Measurements from ENCODE around the gene DCTN1. TPM values are rescaled to one million over a fixed set of nuclear protein-coding genes. Genes with fewer than 3 reads are reported as not detected.

DCTN1 gene
- total RNA-seq, 2 donors from 2014 or later = 68.9 to 71.4 TPM

DNA sequence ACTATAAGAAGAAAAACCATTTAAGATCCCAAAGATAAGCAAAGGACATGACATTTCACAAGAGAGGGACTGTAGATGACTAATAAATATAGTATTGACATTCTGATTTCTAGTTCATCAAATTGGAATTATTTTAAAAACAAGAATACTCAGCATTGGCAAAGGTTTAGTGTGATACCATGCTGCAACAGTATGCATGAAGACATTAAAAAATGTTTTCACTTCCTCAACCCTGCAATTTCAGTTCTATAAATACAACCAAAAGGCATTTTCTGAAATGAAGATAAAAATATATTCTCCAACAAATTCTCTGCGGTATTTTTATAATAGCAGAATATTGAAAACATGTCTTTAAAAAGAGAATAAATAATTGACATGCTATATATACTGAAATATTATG, 39.2 kb upstream of the DCTN1 start:
- DNase-seq (no peak), ATAC-seq (replicated peaks in 1 of 2) (no peak)
- H3K4me3 Mint-ChIP-seq = no peak overlapping the region
- no peaks in the 10 kb centered on the region for H3K9me3 Mint-ChIP-seq
- no peaks in the 10 kb centered on the region for H3K27me3 Mint-ChIP-seq (ENCODE audit: low read depth)
- H3K36me3 Mint-ChIP-seq (ENCODE audit: insufficient read depth in 2 of 2) = peaks cover 0 to 2% of the 10 kb centered on the region in 2 donors
- H3K27ac Mint-ChIP-seq = no peak overlapping the region
- H3K4me1 Mint-ChIP-seq (ENCODE audit: low read depth) = peaks cover 53% of the 10 kb centered on the region

DNA sequence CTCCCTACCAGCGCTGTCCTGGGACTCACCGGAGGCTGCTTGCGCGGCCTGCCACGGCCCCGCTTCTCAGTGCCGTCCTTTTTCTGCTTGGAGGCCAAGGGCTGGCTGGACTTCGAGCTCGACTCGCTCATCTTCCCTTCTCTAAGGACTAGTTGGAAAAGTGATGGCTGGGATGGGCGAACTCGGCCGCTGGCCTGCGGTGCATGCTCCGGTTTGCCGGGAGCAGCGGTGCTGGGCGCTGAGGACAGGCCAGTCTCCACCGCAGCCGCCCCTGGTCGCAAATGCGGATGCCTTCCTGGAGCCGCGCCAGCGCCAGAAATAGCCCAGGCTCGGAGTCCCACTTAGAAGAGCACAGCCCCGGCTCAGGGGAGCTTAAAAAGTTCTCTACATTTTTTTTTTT, 38.2 kb upstream of the DCTN1 start:
- DNase-seq = no peak
- H3K9me3 Mint-ChIP-seq = no peaks in the 10 kb centered on the region
- no peaks in the 10 kb centered on the region for H3K27me3 Mint-ChIP-seq (ENCODE audit: low read depth)
- peaks cover 0 to 2% of the 10 kb centered on the region in 2 donors for H3K36me3 Mint-ChIP-seq (ENCODE audit: insufficient read depth in 2 of 2)
- H3K4me1 Mint-ChIP-seq (ENCODE audit: low read depth) = peaks cover 48% of the 10 kb centered on the region
- H3K27ac Mint-ChIP-seq = no peak overlapping the region
- no peak for ATAC-seq (replicated peaks in 1 of 2)
- H3K4me3 Mint-ChIP-seq = no peak overlapping the region

DNA sequence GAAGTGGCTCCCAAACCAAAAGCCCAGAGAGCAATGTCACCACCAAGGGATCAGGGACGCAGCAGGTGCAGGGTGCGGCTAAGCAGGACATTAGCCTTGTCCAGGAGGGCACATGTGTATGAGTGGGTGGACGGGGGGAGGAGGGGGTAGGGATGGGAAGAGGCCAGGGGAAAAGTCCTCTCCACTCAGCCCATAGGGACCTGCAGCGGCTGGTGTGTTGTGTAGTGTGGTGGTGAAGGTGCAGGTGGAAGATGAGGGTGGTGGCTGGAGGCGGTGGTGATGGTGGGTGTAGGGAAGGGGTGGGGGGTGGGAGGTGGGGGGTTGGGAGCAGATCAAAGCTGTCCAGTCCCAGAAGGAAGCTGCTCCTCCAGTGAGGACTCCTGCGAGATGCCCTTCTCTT, 37.7 kb upstream of the DCTN1 start:
- Mint-ChIP-seq H3K9me3 (no peaks in the 10 kb centered on the region), H3K27me3 (ENCODE audit: low read depth) (no peaks in the 10 kb centered on the region), H3K4me1 (ENCODE audit: low read depth) (peaks cover 43% of the 10 kb centered on the region), H3K4me3 (no peak overlapping the region), H3K27ac (no peak overlapping the region), H3K36me3 (ENCODE audit: insufficient read depth in 2 of 2) (no peaks in the 10 kb centered on the region)
- no peak for DNase-seq
- no peak for ATAC-seq (replicated peaks in 1 of 2)

DNA sequence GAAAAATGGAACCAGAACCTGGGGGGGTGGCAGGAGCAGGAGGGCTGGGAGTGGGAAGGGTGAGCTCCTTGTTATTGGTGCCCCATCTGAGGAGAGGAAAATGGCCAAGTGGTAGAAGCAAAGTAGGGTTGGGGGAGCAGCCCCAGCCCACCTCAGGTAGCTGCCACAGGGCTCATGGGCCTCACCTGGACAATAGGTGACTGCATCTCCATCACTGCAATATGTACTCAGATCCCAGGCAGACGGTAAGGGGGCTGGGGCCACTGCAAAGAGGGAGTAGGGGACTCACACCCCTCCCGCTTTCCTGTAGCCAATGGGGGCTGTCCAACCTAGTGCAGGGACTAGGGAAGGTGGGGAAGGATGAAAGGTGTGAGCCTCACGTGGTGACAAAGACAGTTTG, 37.1 kb upstream of the DCTN1 start:
- no peak for ATAC-seq (replicated peaks in 1 of 2)
- no peak overlapping the region for H3K4me3 Mint-ChIP-seq
- DNase-seq = no peak

DNA sequence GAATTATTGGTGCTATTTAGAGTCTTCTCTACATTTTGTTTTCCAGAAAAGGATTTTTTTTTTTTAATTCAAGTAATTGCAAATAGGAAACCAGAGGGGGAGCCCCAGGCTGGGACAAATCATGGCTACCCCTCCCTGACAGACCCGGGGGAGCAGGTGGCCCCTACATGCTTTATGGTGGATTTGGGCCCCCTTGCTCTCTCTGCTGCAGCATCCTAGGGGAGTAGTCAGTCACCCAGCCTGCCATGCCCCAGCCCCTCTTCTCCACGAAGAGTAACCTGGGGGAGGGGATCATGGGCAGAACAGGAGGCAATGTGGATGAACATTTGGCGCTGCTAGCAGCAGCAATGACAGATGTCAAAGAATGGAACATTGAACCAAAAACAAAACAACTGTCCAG, 36.7 kb upstream of the DCTN1 start:
- Mint-ChIP-seq H3K4me3 (no peak overlapping the region), H3K9me3 (no peaks in the 10 kb centered on the region), H3K36me3 (ENCODE audit: insufficient read depth in 2 of 2) (no peaks in the 10 kb centered on the region), H3K27me3 (ENCODE audit: low read depth) (no peaks in the 10 kb centered on the region), H3K27ac (no peak overlapping the region), H3K4me1 (ENCODE audit: low read depth) (peaks cover 34% of the 10 kb centered on the region)
- no peak for DNase-seq
- ATAC-seq (replicated peaks in 1 of 2) = no peak

More for the DNA sequence above, 37.1 kb upstream of the DCTN1 start:
- no peaks in the 10 kb centered on the region for H3K9me3 Mint-ChIP-seq
- H3K4me1 Mint-ChIP-seq (ENCODE audit: low read depth) = peaks cover 37% of the 10 kb centered on the region
- no peak overlapping the region for H3K27ac Mint-ChIP-seq
- H3K36me3 Mint-ChIP-seq (ENCODE audit: insufficient read depth in 2 of 2) = no peaks in the 10 kb centered on the region
- H3K27me3 Mint-ChIP-seq (ENCODE audit: low read depth) = no peaks in the 10 kb centered on the region

DNA sequence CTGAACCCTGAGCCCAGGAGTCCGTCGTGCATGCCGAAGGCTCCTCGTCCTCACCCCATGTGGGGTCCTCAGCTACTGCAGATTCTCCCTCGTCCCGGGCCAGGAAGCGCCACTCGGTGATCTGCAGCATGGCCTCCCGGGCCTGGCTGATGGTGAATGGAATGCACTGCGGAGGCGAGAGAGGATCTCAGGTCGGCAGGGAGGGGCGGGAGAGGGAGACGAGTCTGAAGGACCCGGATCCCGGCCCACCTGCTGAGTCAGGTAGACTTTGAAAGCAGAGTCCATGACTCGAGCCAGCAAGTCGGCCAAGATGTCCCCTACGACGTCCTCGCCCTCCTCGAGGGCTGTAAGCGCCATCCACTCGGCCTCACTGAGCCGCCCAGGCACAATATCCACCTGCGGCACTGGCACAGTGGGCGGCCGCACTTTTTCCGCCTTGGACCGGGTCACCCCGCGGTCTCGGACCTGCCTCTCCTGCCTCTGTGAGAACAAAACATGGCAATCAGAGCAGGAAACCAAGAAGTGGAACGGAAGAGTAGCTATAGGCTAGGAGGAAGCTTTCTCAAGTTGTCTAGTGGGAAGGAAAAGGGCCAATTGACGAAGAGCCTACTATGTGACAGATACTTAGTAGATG, 35.8 kb upstream of the DCTN1 start:
- H3K4me3 Mint-ChIP-seq = peak overlapping the region; percentile 15 to 80
- H3K27ac Mint-ChIP-seq = no peak overlapping the region
- H3K27me3 Mint-ChIP-seq (ENCODE audit: low read depth) = no peaks in the 10 kb centered on the region
- DNase-seq (no peak), ATAC-seq (replicated peaks in 1 of 2) (peak in 1 of 2 donors; percentile 7)
- H3K4me1 Mint-ChIP-seq (ENCODE audit: low read depth) = peaks cover 28% of the 10 kb centered on the region
- no peaks in the 10 kb centered on the region for H3K36me3 Mint-ChIP-seq (ENCODE audit: insufficient read depth in 2 of 2)
- H3K9me3 Mint-ChIP-seq = no peaks in the 10 kb centered on the region

DNA sequence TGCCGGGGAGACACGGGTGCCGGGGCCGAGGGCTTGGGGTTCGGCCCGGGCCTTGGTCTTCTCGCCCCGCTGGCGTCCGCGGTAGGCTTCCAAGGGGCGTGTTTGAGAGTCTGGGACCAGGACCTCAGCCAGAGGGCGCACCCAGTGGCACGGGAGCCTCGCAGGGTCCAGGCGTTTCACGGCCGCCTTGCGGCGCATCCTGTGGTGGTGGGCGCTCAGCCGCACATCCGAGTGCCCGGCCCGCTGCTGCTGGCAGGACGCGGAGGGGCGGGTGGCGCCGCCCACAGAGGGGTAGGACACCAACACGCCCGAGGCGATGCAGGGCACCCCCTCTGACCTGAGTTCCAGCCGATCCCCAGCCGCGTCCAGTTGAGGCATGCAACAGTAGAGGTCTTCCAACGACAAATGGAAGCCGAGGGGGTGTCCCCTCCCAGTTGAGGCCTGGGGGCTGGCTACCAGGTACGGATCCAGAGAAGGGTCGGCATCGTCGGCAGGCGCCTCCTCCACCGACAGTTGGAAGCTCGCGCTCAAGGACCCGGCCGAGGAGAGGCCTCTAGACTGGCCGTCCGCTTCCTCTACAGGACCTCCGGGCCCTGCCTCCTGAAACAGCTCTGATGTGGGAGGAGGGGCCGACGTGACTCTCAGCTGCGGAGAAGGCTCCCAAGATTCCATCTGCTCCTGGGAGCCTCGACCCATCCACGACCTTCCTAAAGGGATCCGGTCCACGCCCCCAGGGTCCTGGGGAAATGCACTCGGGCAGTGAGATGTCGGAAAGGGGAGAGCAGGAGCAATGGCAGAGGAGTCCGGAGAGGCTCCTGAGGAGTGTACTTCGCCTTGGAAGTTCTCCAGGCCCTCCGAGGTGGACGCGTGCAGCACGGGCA, 35.0 kb upstream of the DCTN1 start:
- DNase-seq = peak; percentile 43 to 53
- no peak overlapping the region for H3K27ac Mint-ChIP-seq

DNA sequence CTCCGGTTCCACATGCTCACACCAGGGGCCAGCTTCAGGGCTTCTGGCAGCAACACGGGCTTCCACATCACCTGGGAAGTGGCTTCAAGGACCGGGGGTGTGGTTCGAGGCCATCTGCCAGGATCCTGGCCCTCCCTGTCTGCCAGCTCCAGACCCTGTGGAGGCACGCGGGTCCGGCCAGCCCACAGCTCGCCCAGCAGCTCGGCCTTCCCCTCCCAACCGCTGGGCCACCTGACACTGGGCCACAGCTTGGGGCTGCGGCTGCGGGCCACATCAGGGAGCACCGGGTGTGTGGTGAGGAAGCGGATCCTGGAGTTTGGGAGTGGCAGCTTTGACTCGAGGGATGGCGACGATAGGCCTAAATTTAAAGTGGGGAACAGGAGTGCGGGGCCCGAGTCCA, 34.3 kb upstream of the DCTN1 start:
- H3K4me3 Mint-ChIP-seq = peak overlapping the region; percentile 71 to 80
- peaks cover 1% of the 10 kb centered on the region for H3K27me3 Mint-ChIP-seq (ENCODE audit: low read depth)
- no peak for ATAC-seq (replicated peaks in 1 of 2)
- H3K4me1 Mint-ChIP-seq (ENCODE audit: low read depth) = peaks cover 17% of the 10 kb centered on the region
- H3K9me3 Mint-ChIP-seq = no peaks in the 10 kb centered on the region
- H3K36me3 Mint-ChIP-seq (ENCODE audit: insufficient read depth in 2 of 2) = no peaks in the 10 kb centered on the region
- no peak for DNase-seq
- H3K27ac Mint-ChIP-seq = no peak overlapping the region

More for the DNA sequence above, 35.0 kb upstream of the DCTN1 start:
- no peaks in the 10 kb centered on the region for H3K27me3 Mint-ChIP-seq (ENCODE audit: low read depth)
- no peaks in the 10 kb centered on the region for H3K9me3 Mint-ChIP-seq
- peaks cover 22% of the 10 kb centered on the region for H3K4me1 Mint-ChIP-seq (ENCODE audit: low read depth)
- ATAC-seq (replicated peaks in 1 of 2) = peak; percentile 68 to 77
- peak overlapping the region; percentile 71 to 80 for H3K4me3 Mint-ChIP-seq
- no peaks in the 10 kb centered on the region for H3K36me3 Mint-ChIP-seq (ENCODE audit: insufficient read depth in 2 of 2)

DNA sequence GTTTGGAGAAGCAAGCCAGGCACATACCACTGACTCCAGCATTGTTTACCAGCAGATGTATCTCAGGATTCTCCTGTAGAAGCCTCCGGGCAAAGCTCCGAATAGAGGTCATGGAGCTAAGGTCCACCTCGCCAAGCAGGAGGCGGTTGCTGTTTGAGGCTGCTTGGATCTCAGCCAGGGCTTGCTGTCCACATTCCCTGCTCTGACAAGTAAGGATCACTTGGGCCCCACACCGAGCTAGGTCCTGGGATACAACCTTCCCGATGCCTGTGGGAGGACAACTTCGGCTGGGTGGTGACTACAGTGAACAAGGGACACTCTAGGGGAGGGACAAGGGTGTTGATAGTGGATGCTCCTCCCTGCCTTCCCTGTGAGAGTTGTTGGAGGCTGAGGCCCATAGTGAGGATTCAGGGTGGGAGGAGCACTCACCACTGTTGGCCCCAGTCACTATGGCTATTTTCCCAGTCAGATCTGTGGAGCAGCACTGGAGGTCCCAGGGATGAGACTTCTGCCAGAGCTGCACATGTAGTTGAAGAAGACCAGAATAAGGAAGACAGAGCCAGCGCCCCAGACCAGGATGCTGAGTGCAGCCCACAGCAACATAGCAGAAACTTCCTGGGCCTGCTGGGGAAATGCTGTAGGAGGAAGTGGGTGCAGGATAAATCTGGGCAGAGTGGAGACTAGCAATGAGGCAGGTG, 33.0 kb upstream of the DCTN1 start:
- Mint-ChIP-seq H3K27ac (no peak overlapping the region), H3K36me3 (ENCODE audit: insufficient read depth in 2 of 2) (no peaks in the 10 kb centered on the region), H3K4me3 (no peak overlapping the region), H3K9me3 (no peaks in the 10 kb centered on the region), H3K4me1 (ENCODE audit: low read depth) (peaks cover 17% of the 10 kb centered on the region), H3K27me3 (ENCODE audit: low read depth) (peaks cover 6% of the 10 kb centered on the region)
- ATAC-seq (replicated peaks in 1 of 2) = no peak
- DNase-seq = no peak

DNA sequence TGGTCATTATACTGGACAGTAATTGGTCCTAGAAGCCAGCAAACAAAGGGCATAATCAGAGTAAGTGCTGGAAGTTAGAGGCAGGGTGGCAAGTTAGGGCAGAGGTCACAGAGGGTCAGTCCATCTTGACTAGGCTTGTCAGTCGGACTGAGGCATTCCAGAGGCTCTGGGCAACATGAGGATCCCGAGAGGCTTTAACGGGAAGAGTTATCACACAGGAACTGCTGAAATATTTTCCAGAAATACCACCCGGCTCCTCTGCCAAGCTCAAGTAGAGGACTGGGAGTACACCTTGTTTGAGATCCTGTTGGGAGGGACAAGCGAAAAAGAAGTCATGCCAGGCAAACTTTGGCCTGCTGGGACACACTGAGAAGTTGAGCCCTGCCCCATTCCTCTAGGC, 27.6 kb upstream of the DCTN1 start:
- H3K27ac Mint-ChIP-seq = no peak overlapping the region
- H3K27me3 Mint-ChIP-seq (ENCODE audit: low read depth) = peaks cover 6% of the 10 kb centered on the region
- DNase-seq = no peak
- no peak overlapping the region for H3K4me3 Mint-ChIP-seq
- H3K9me3 Mint-ChIP-seq = no peaks in the 10 kb centered on the region
- no peaks in the 10 kb centered on the region for H3K36me3 Mint-ChIP-seq (ENCODE audit: insufficient read depth in 2 of 2)
- ATAC-seq (replicated peaks in 1 of 2) = no peak
- H3K4me1 Mint-ChIP-seq (ENCODE audit: low read depth) = no peaks in the 10 kb centered on the region

DNA sequence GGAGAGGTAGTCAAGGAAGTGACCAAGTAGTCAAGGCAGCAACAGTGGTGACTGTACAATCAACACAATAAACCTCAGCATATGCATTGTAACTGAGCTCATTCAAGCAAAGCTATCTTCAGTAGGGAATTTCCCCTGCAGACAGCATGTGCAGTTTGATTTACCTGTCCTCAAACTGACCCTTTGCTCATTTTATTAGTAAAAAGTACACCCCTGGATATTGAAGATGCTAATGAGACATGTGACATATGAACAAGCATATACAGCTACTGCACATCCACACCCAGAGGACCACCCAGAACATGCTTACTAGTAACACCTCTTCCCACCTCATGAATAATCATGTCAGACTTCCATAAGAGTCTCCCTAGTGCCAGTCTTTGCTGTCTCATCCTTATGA, 25.9 kb upstream of the DCTN1 start:
- Mint-ChIP-seq H3K4me3 (no peak overlapping the region), H3K27ac (no peak overlapping the region), H3K9me3 (no peaks in the 10 kb centered on the region), H3K36me3 (ENCODE audit: insufficient read depth in 2 of 2) (no peaks in the 10 kb centered on the region), H3K27me3 (ENCODE audit: low read depth) (peaks cover 6% of the 10 kb centered on the region), H3K4me1 (ENCODE audit: low read depth) (no peaks in the 10 kb centered on the region)
- ATAC-seq (replicated peaks in 1 of 2) = no peak
- DNase-seq = no peak

DNA sequence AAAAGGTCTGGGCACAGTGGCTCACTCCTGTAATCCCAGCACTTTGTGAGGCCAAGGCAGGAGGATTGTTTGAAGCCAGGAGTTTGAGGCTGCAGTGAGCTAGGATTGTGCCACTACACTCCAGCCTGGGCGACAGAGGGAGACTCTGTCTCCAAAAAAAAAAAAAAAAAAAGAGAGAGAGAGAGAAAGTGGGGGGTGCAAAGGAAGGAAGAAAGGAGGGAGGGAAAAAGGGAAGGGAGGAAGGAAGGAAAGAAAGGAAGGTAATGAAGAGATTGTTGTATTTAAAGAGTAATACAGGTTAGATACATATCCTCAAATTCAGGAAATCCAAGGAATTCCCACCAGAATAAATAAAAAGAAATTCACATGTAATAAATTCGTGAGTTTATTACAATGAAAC, 21.8 kb upstream of the DCTN1 start:
- H3K4me1 Mint-ChIP-seq (ENCODE audit: low read depth) = no peaks in the 10 kb centered on the region
- H3K27ac Mint-ChIP-seq = no peak overlapping the region
- H3K9me3 Mint-ChIP-seq = no peaks in the 10 kb centered on the region
- no peaks in the 10 kb centered on the region for H3K36me3 Mint-ChIP-seq (ENCODE audit: insufficient read depth in 2 of 2)
- DNase-seq (no peak), ATAC-seq (replicated peaks in 1 of 2) (no peak)
- H3K4me3 Mint-ChIP-seq = no peak overlapping the region
- H3K27me3 Mint-ChIP-seq (ENCODE audit: low read depth) = no peaks in the 10 kb centered on the region

DNA sequence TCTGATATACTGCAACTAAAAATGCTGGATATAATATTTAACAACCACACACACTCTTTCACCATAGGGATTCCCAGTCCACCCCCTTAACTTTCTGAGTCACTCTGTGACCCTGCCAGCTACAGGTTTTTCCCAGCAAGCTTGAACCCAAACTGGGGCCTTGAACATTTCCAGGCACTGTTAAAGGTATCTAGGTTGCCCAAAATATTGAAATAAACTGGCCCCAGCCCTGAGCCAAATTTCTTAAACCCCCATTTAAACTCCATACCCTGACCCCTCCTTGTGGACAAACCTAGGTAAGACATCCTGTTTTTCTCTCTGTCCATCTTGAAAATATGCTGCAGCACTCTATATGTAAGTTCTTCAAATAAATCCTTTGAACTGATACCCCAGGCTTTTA, 19.7 kb upstream of the DCTN1 start:
- H3K27me3 Mint-ChIP-seq (ENCODE audit: low read depth) = no peaks in the 10 kb centered on the region
- peak; percentile 60 to 63 for ATAC-seq (replicated peaks in 1 of 2)
- no peaks in the 10 kb centered on the region for H3K4me1 Mint-ChIP-seq (ENCODE audit: low read depth)

More for the DNA sequence above, 19.7 kb upstream of the DCTN1 start:
- peak in 1 of 2 donors; percentile 36 for DNase-seq
- no peak overlapping the region for H3K27ac Mint-ChIP-seq
- H3K4me3 Mint-ChIP-seq = no peak overlapping the region
- H3K36me3 Mint-ChIP-seq (ENCODE audit: insufficient read depth in 2 of 2) = no peaks in the 10 kb centered on the region
- no peaks in the 10 kb centered on the region for H3K9me3 Mint-ChIP-seq

All from activated T-cell treated with anti-CD3 and anti-CD28 coated beads, Interleukin-2, amount 50 U/mL, for 72 hours (primary cell).